GM12874 (cell line): ENCODE data around the gene MCTP2.

Source experiments
- TF ChIP-seq, protein P1 (sequence below): IDR thresholded peaks from 2 replicates; pipeline ENCODE4 v1.5.1; 2011; ENCODE audit warnings: low read depth, mild to moderate bottlenecking, control low read depth, low read length, moderate library complexity; ENCODE audit not compliant: insufficient read depth

Gene MCTP2, protein sequence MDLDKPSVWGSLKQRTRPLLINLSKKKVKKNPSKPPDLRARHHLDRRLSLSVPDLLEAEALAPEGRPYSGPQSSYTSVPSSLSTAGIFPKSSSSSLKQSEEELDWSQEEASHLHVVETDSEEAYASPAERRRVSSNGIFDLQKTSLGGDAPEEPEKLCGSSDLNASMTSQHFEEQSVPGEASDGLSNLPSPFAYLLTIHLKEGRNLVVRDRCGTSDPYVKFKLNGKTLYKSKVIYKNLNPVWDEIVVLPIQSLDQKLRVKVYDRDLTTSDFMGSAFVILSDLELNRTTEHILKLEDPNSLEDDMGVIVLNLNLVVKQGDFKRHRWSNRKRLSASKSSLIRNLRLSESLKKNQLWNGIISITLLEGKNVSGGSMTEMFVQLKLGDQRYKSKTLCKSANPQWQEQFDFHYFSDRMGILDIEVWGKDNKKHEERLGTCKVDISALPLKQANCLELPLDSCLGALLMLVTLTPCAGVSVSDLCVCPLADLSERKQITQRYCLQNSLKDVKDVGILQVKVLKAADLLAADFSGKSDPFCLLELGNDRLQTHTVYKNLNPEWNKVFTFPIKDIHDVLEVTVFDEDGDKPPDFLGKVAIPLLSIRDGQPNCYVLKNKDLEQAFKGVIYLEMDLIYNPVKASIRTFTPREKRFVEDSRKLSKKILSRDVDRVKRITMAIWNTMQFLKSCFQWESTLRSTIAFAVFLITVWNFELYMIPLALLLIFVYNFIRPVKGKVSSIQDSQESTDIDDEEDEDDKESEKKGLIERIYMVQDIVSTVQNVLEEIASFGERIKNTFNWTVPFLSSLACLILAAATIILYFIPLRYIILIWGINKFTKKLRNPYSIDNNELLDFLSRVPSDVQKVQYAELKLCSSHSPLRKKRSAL

DNA sequence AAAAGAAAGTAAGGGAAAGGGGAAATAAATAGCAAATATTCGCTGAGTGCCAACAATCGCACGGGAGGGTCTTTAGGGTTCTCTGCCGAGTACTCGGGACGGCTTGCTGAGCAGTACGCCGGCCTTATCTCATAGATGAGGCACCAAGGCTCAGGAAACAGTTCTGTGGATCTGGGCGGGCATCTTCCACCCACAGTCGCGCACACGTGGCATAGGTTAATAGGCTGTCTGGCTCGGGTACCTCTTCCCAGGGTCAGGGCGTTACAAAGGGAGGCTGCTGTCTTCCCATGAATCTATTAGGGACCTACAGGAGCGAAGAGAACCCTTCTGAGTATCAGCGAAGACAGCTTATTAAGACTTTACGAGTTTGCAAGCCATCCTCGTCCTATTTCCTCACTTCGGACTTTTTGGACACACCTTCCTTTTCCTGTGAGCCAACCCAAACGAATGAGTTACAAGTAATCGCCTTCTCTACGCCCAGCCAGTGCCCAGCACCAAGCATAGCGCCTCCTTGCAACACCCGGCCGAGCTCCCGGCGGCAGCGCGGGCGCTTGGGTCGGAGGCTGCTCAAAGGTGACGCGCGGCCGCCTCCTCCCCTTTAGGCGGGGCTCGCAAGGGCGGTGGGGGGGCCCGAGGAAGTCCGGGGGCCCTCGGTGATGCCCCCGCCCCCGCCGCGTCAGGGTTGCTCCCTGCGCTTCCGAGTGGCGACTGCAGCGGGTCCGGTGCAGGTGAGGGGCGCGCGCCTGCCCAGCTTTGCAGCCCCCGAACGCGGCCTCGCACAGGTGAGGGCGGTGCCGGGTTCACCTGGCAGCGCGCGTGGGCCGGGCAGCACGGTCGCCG is at the start of gene MCTP2:
Gene MCTP2, plus strand, starts transcription at position 679 of the 840 bp plus-strand sequence. CDS start 66,705 bp downstream, outside the sequence.
- TF ChIP-seq, protein P1, sequence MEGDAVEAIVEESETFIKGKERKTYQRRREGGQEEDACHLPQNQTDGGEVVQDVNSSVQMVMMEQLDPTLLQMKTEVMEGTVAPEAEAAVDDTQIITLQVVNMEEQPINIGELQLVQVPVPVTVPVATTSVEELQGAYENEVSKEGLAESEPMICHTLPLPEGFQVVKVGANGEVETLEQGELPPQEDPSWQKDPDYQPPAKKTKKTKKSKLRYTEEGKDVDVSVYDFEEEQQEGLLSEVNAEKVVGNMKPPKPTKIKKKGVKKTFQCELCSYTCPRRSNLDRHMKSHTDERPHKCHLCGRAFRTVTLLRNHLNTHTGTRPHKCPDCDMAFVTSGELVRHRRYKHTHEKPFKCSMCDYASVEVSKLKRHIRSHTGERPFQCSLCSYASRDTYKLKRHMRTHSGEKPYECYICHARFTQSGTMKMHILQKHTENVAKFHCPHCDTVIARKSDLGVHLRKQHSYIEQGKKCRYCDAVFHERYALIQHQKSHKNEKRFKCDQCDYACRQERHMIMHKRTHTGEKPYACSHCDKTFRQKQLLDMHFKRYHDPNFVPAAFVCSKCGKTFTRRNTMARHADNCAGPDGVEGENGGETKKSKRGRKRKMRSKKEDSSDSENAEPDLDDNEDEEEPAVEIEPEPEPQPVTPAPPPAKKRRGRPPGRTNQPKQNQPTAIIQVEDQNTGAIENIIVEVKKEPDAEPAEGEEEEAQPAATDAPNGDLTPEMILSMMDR, result no peak

DNA sequence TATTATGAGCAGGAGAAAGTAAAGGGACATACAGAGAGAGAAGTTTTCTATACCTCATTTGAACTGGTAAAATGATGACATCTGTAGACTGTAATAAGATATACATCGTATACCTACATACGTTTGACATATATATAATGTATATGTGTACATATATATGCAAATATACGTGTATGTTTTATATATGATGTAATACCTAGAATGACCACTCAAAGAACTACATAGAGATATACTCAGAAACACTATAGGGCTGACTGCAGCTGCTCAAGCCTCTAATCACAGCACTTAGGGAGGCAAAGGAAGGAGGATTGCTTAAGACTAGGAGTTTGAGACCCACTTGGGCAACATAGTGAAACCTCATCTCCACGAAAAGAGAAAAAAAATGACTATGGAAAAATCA is 48.5 kb upstream of the MCTP2 start:
- TF ChIP-seq, protein P1, result no peak

DNA sequence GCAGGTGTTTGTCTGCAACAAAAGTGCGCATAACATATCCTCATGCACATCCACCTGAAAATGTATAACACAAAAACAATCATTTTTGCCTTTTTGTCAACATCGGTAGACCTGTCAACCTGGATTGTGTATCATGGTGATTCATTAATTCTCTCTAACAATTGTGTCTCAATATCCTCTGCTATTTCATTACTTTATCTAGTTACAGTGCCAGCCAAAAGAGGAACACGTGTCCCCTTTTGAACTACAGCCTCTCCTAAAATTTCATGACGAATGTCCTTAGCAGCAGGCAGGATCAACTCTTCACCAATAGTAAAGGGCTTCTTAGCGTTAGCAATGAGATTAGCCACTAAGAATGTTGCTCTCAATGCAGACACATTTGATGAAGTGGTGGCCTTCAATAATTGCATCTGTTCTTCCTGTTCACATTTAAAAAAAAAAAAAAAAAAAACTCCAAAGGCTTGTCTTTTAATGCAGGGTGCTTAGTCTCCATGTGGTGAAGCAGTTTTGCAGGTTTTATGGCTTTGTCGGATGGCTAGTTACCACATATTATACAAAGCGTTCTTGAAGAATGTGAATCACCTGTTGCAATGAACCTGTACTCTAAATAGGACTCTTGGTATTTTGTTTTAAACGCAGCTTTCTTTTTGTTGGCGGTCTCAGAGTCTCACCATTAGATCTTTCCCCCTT is 45.7 kb upstream of the MCTP2 start:
- TF ChIP-seq, protein P1, result no peak

DNA sequence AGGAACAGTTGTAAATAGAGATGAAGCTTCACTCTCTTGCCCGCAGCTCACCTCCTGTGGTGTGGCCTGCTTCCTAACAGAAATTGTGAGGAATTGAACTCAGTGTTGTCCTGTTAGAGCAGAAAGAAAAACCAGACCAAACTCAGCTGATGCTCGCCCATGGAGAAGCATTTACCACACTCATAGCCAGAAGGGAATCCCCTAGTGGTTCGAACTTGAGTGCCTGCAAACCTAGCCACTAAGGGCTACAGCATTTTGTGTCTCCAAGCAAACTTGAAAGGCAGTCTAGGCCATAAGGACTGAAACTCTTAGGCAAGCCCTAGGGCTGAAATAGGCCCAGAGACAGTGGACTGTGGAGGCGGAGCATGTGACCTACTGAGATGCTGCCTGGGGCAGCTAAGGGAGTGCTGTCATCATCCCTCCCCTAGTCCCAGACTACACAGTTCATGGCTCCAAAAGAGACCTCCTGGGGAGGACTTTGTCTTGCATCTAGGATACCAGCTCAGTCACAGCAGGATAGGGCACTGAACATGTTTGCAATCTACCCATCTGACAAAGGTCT is 44.5 kb upstream of the MCTP2 start:
- TF ChIP-seq, protein P1, result no peak

DNA sequence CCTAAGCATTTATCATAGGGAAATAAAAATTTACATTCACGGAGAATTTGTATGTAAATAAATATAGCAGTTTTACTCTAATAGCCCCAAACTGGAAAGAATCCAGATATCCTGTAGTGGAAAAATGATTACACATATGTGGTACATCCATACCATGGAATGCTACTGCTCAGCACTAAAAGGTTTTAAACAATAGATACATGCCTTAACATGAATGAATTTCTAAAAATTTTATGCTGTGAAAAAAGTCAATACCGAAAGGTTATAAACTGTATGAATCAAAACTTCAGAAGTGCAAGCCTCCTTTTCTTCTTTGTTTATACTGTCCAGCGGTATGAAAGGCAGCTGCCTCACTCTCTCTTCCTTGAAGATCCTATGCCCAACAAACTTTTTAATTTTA is 37.5 kb upstream of the MCTP2 start:
- TF ChIP-seq, protein P1, result no peak

DNA sequence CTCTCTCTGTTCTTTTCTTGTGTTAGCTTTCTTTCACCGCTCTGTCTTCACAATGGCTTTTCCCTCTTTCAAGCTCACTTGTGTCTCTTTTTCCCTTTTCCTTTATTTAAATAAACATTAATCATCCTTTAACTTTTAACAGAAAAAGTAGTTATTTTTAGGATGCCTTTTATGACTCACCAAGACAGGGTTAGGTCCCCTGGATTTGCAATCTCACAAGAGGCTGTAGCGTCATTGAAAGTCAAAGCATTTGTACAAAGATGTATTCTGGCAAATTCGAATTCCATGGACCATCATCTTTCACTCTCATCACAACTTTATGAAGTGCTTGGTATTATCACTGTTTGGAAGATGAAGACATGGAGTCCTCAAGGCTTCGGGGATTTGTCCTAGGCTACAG is 34.8 kb upstream of the MCTP2 start:
- TF ChIP-seq, protein P1, result no peak
